ENCODE data around the gene ZNF585A. TPM values are rescaled to one million over a fixed set of nuclear protein-coding genes. Genes with fewer than 3 reads are reported as not detected.
"Not testable (repeated sequence)": the region's sequence is repeated elsewhere in the genome, so short reads cannot be mapped to it uniquely, and the experiment has no call there.

ZNF585A gene
- total RNA-seq, 4 donors from 2014 or later, result 4.7 to 9.9 (median 6.0) TPM

DNA sequence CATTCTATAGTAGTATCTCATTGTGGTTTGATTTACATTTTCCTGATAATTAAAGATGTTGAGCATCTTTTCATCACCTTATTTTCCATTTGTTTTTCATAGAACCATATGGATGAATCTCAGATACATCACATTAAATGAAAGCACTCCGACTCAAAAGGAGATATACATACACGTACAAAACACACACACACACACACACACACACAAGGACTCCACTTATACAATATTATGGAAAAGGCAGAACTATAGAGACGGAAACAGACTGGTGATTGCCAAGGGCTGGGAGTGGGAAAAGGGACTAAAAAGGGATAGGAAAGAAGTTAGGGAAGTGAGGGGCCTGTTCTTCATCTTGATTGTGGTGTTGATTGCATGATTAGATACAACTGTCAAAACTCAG is 24.3 kb downstream of the ZNF585A start:
- Histone ChIP-seq H3K4me1 (no peaks in the 10 kb centered on the region), H3K4me3 (no peak overlapping the region), H3K36me3 (peaks cover 29% of the 10 kb centered on the region), H3K27ac (no peak overlapping the region), H3K9me3 (peaks cover 43% of the 10 kb centered on the region), H3K27me3 (no peaks in the 10 kb centered on the region)
- 98% methylated on average over 3 of the region's 3 CpGs for WGBS
- no peak for DNase-seq (ENCODE audit: low spot score in 2 of 2)
- TF ChIP-seq EP300 (IDR thresholded peaks at IDR 0.05), result no peak
- TF ChIP-seq, protein P1, sequence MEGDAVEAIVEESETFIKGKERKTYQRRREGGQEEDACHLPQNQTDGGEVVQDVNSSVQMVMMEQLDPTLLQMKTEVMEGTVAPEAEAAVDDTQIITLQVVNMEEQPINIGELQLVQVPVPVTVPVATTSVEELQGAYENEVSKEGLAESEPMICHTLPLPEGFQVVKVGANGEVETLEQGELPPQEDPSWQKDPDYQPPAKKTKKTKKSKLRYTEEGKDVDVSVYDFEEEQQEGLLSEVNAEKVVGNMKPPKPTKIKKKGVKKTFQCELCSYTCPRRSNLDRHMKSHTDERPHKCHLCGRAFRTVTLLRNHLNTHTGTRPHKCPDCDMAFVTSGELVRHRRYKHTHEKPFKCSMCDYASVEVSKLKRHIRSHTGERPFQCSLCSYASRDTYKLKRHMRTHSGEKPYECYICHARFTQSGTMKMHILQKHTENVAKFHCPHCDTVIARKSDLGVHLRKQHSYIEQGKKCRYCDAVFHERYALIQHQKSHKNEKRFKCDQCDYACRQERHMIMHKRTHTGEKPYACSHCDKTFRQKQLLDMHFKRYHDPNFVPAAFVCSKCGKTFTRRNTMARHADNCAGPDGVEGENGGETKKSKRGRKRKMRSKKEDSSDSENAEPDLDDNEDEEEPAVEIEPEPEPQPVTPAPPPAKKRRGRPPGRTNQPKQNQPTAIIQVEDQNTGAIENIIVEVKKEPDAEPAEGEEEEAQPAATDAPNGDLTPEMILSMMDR (IDR thresholded peaks at IDR 0.05), result no peak
- no peak for TF ChIP-seq POLR2A (IDR thresholded peaks at IDR 0.05)
- no peak for TF ChIP-seq POLR2AphosphoS5 (IDR thresholded peaks at IDR 0.05)

- Histone ChIP-seq H3K9me3 (peaks cover 95% of the 10 kb centered on the region), H3K27me3 (no peaks in the 10 kb centered on the region), H3K4me1 (no peaks in the 10 kb centered on the region), H3K27ac (no peak overlapping the region), H3K36me3 (no peaks in the 10 kb centered on the region), H3K4me3 (no peak overlapping the region)
- no peak for DNase-seq (ENCODE audit: low spot score in 2 of 2)
- no peak for TF ChIP-seq POLR2A (IDR thresholded peaks at IDR 0.05)
- TF ChIP-seq, protein P1 (IDR thresholded peaks at IDR 0.05), result no peak
- TF ChIP-seq POLR2AphosphoS5 (IDR thresholded peaks at IDR 0.05), result no peak
- 32% methylated on average over 1 of the region's 1 CpG for WGBS
Measured at GRCh38 chr19:37136111-37136510, 36.4 kb downstream of the ZNF585A start.

DNA sequence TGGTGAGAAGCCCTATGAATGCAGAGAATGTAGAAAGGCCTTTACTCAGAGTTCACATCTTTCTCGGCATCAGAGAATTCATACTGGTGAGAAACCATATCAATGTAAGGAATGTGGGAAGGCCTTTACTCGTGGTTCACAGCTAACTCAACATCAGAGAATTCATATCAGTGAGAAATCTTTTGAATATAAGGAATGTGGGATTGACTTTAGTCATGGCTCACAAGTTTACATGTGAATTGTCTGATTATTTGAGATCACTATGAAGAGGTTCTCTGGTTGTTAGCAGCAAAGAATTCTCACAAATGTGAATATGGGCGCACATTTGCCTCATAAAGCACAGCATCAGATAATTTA is 43.7 kb downstream of the ZNF585A start:
- Histone ChIP-seq H3K27me3 (no peaks in the 10 kb centered on the region), H3K9me3 (peaks cover 96% of the 10 kb centered on the region), H3K27ac (no peak overlapping the region), H3K36me3 (peaks cover 31% of the 10 kb centered on the region), H3K4me1 (no peaks in the 10 kb centered on the region), H3K4me3 (no peak overlapping the region)
- no peak for DNase-seq (ENCODE audit: low spot score in 2 of 2)
- 98% methylated on average over 3 of the region's 3 CpGs for WGBS
- TF ChIP-seq POLR2A (IDR thresholded peaks at IDR 0.05) (no peak), EP300 (IDR thresholded peaks at IDR 0.05) (no peak)

GRCh38 chr19:37127999-37128820 is 44.3 kb downstream of the ZNF585A start:
- no peak overlapping the region for H3K27ac ChIP-seq
- H3K27me3 ChIP-seq, result no peaks in the 10 kb centered on the region
- no peaks in the 10 kb centered on the region for H3K4me1 ChIP-seq
- no peak for DNase-seq (ENCODE audit: low spot score in 2 of 2)
- no peak overlapping the region for H3K4me3 ChIP-seq
- H3K9me3 ChIP-seq, result peaks cover 95% of the 10 kb centered on the region
- WGBS, result 94% methylated on average over 12 of the region's 12 CpGs
- peaks cover 31% of the 10 kb centered on the region for H3K36me3 ChIP-seq
- TF ChIP-seq, protein P1 (IDR thresholded peaks at IDR 0.05), result no peak
- TF ChIP-seq POLR2A (IDR thresholded peaks at IDR 0.05), result no peak
- no peak for TF ChIP-seq EP300 (IDR thresholded peaks at IDR 0.05)
- TF ChIP-seq POLR2AphosphoS5 (IDR thresholded peaks at IDR 0.05), result no peak

- H3K27ac ChIP-seq; H3K4me1 ChIP-seq; H3K36me3 ChIP-seq; H3K27me3 ChIP-seq; DNase-seq (ENCODE audit: low spot score in 2 of 2); H3K4me3 ChIP-seq: not testable (repeated sequence)
- WGBS, result 100% methylated on average over 2 of the region's 3 CpGs
- H3K9me3 ChIP-seq, result peaks cover 54% of the 10 kb centered on the region
Measured at GRCh38 chr19:37122093-37122492, 50.4 kb downstream of the ZNF585A start.

- Histone ChIP-seq H3K27ac (no peak overlapping the region), H3K4me1 (no peaks in the 10 kb centered on the region), H3K36me3 (peaks cover 68% of the 10 kb centered on the region), H3K9me3 (peaks cover 56% of the 10 kb centered on the region), H3K27me3 (no peaks in the 10 kb centered on the region), H3K4me3 (no peak overlapping the region)
- no peak for DNase-seq (ENCODE audit: low spot score in 2 of 2)
- TF ChIP-seq POLR2AphosphoS5 (IDR thresholded peaks at IDR 0.05), result no peak
- TF ChIP-seq, protein P1 (IDR thresholded peaks at IDR 0.05), result no peak
- no peak for TF ChIP-seq POLR2A (IDR thresholded peaks at IDR 0.05)
- no peak for TF ChIP-seq EP300 (IDR thresholded peaks at IDR 0.05)
- WGBS, result 96% methylated on average over 9 of the region's 9 CpGs
Measured at GRCh38 chr19:37114001-37114400, 58.5 kb downstream of the ZNF585A start.

DNA sequence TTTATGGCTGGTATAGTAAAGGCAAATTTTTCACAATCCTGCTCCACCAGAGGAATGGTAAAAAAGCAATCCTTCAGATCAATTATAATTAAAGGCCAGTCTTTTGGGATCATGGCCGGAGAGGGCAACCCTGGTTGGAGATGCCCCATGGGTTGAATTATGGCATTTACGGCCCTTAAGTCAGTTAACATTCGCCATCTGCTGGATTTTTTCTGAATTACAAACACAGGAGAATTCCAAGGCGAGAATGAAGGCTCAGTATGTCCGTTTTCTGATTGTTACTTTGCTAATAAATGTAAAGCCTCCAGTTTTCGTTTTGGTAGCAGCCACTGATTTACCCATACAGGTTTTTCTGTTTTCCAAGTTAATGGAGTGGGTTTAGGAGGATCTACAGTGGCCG is 60.7 kb downstream of the ZNF585A start:
- WGBS, result 85% methylated on average over 7 of the region's 7 CpGs
- Histone ChIP-seq H3K9me3 (peaks cover 57% of the 10 kb centered on the region), H3K36me3 (peaks cover 89% of the 10 kb centered on the region)
- not testable (repeated sequence) for H3K4me1 ChIP-seq; H3K27ac ChIP-seq; H3K4me3 ChIP-seq; H3K27me3 ChIP-seq; DNase-seq (ENCODE audit: low spot score in 2 of 2)

GRCh38 chr19:37104135-37104534 is 68.4 kb downstream of the ZNF585A start:
- WGBS, result 93% methylated on average over 5 of the region's 5 CpGs
- not testable (repeated sequence) for H3K27me3 ChIP-seq; H3K4me3 ChIP-seq; H3K27ac ChIP-seq; H3K4me1 ChIP-seq; DNase-seq (ENCODE audit: low spot score in 2 of 2)
- H3K9me3 ChIP-seq, result peaks cover 39% of the 10 kb centered on the region
- peaks cover 62% of the 10 kb centered on the region for H3K36me3 ChIP-seq
